ENCODE measurements around the gene SMIM10L1.

Gene SMIM10L1

GRCh38 chr12:11209113-11209512, 38.1 kb downstream of the SMIM10L1 start:
- in situ Hi-C loops (cut with MboI; ENCODE audit: low sequenced_read_pairs, unreplicated experiment): no loop called here
- no peak for TF ChIP-seq CTCF (IDR thresholded peaks at IDR 0.05; ENCODE audit: borderline replicate concordance, control extremely low read depth, extremely low read depth, insufficient read depth, missing control alignments)
- no peak for DNase-seq (ENCODE audit: low spot score)
